ENCODE results near the gene PAK1. TPM values are rescaled to one million over a fixed set of nuclear protein-coding genes. Genes with fewer than 3 reads are reported as not detected.
A peak's percentile ranks its signal among the peaks of the same experiment; 100 is the strongest.

The PAK1 gene
- polyA plus RNA-seq, 3 donors: 128 to 195 (median 134) TPM

DNA sequence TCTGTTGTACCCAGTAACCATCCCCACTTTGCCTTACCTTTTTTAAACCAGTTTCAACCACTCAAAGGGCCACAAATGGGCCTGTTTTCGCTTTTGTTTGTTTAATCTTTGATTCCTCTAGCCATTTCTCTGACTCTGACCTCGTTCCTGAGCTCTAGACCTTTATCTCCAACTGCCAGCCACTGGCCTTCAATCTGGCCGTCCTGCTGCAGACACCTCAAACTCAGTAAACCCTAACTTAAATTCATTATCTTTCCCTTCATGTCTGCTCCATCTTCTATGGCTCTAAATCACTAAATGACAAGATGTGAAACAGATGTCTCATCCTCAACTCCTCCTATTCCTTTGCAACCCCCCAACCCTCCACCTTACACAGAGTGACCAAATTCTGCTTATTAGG lies 171.1 kb downstream of the PAK1 start:
- H3K79me2 ChIP-seq (ENCODE audit: insufficient read depth, low read length): no peaks in the 10 kb centered on the region
- peak overlapping the region in 1 of 7 donors; percentile 13 for H3K27ac Mint-ChIP-seq
- 87% methylated on average over 2 of the region's 3 CpGs for WGBS (ENCODE audit: insufficient coverage)
- DNase-seq: no peak
- no peaks in the 10 kb centered on the region for H3K4me1 ChIP-seq (ENCODE audit: control insufficient read depth in 1 of 2, insufficient read depth in 2 of 2, low read length in 2 of 2)
- no peak overlapping the region for H3K9ac ChIP-seq (ENCODE audit: insufficient read depth, low read length, poor library complexity, severe bottlenecking)
- H3K4me3 Mint-ChIP-seq: no peak overlapping the region
- no peak overlapping the region for H2AFZ ChIP-seq (ENCODE audit: insufficient read depth, low read depth, low read length, poor library complexity, severe bottlenecking)
- H3K27ac ChIP-seq (ENCODE audit: low read depth in 1 of 2, low read length in 2 of 2): no peak overlapping the region
- H3K9me3 Mint-ChIP-seq: peaks cover 0 to 4% (median 0%) of the 10 kb centered on the region in 7 donors
- H3K36me3 Mint-ChIP-seq: no peaks in the 10 kb centered on the region
- intact Hi-C loops (cut with micrococcal nuclease): no loop called here
- no peaks in the 10 kb centered on the region for H3K4me1 Mint-ChIP-seq
- no peak overlapping the region for H3K4me3 ChIP-seq (replicated peaks in 1 of 3; ENCODE audit: low read depth in 2 of 3, low read length in 3 of 3)
- TF ChIP-seq, protein P1, sequence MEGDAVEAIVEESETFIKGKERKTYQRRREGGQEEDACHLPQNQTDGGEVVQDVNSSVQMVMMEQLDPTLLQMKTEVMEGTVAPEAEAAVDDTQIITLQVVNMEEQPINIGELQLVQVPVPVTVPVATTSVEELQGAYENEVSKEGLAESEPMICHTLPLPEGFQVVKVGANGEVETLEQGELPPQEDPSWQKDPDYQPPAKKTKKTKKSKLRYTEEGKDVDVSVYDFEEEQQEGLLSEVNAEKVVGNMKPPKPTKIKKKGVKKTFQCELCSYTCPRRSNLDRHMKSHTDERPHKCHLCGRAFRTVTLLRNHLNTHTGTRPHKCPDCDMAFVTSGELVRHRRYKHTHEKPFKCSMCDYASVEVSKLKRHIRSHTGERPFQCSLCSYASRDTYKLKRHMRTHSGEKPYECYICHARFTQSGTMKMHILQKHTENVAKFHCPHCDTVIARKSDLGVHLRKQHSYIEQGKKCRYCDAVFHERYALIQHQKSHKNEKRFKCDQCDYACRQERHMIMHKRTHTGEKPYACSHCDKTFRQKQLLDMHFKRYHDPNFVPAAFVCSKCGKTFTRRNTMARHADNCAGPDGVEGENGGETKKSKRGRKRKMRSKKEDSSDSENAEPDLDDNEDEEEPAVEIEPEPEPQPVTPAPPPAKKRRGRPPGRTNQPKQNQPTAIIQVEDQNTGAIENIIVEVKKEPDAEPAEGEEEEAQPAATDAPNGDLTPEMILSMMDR (IDR thresholded peaks at IDR 0.05): no peak
- H4K20me1 ChIP-seq (ENCODE audit: insufficient read depth, low read length): no peaks in the 10 kb centered on the region
- no peak overlapping the region for H3K4me2 ChIP-seq (replicated peaks; ENCODE audit: extremely low read depth, low read length, poor library complexity, severe bottlenecking)
- no peaks in the 10 kb centered on the region for H3K27me3 ChIP-seq (ENCODE audit: control insufficient read depth in 2 of 2, insufficient read depth in 2 of 2, low read length in 2 of 2)
- no peaks in the 10 kb centered on the region for H3K9me3 ChIP-seq (replicated peaks in 1 of 2; ENCODE audit: control insufficient read depth in 1 of 2, insufficient read depth in 1 of 2, low read length in 2 of 2)
- H3K27me3 Mint-ChIP-seq (ENCODE audit: low read depth in 3 of 3): peaks cover 0 to 1% (median 0%) of the 10 kb centered on the region in 3 donors
- no peaks in the 10 kb centered on the region for H3K36me3 ChIP-seq (replicated peaks in 1 of 2; ENCODE audit: control insufficient read depth in 1 of 2, insufficient read depth in 2 of 2, low read length in 2 of 2)

DNA sequence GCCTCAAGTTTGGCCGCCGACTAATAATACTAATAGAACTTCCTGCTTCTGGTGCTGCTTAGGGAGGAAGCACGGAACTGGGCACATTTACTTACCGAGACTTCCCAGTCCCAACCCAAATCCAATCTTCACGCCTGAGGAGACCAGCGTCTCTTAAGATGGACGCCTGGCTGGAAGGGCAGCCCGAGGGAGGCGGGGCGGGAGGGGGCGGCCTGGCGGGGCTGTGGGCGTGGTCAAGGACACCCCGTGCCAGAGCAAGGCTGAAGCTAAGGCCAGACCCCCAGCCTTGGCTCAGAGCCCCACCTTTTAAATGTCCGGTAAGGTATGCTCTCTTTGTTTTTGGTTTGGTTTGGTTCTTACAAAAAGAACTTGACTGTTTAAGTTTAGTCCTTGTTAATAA lies 172.4 kb downstream of the PAK1 start, which contains the start of gene GDPD4:
Gene GDPD4, minus strand, starts transcription at position 177 of the 400 bp plus-strand sequence. CDS start 16,549 bp downstream, outside the sequence.
- 98% methylated on average over 12 of the region's 15 CpGs for WGBS (ENCODE audit: insufficient coverage)
- H3K9me3 Mint-ChIP-seq: peaks cover 0 to 4% (median 0%) of the 10 kb centered on the region in 7 donors
- no peaks in the 10 kb centered on the region for H4K20me1 ChIP-seq (ENCODE audit: insufficient read depth, low read length)
- DNase-seq: no peak
- H3K27me3 ChIP-seq (ENCODE audit: control insufficient read depth in 2 of 2, insufficient read depth in 2 of 2, low read length in 2 of 2): no peaks in the 10 kb centered on the region
- H3K27ac Mint-ChIP-seq: no peak within 1 kb of the TSS
- H3K36me3 ChIP-seq (replicated peaks in 1 of 2; ENCODE audit: control insufficient read depth in 1 of 2, insufficient read depth in 2 of 2, low read length in 2 of 2): no peaks in the 10 kb centered on the region
- H3K4me2 ChIP-seq (replicated peaks; ENCODE audit: extremely low read depth, low read length, poor library complexity, severe bottlenecking): no peak within 1 kb of the TSS
- H3K79me2 ChIP-seq (ENCODE audit: insufficient read depth, low read length): no peaks in the 10 kb centered on the region
- intact Hi-C loops (cut with micrococcal nuclease): no loop called here
- no peaks in the 10 kb centered on the region for H3K4me1 Mint-ChIP-seq
- H3K4me1 ChIP-seq (ENCODE audit: control insufficient read depth in 1 of 2, insufficient read depth in 2 of 2, low read length in 2 of 2): no peaks in the 10 kb centered on the region
- H3K36me3 Mint-ChIP-seq: no peaks in the 10 kb centered on the region
- peaks cover 0 to 1% (median 0%) of the 10 kb centered on the region in 3 donors for H3K27me3 Mint-ChIP-seq (ENCODE audit: low read depth in 3 of 3)
- no peak within 1 kb of the TSS for H2AFZ ChIP-seq (ENCODE audit: insufficient read depth, low read depth, low read length, poor library complexity, severe bottlenecking)
- H3K4me3 Mint-ChIP-seq: no peak within 1 kb of the TSS
- H3K9me3 ChIP-seq (replicated peaks in 1 of 2; ENCODE audit: control insufficient read depth in 1 of 2, insufficient read depth in 1 of 2, low read length in 2 of 2): no peaks in the 10 kb centered on the region
- H3K27ac ChIP-seq (ENCODE audit: low read depth in 1 of 2, low read length in 2 of 2): no peak within 1 kb of the TSS
- H3K4me3 ChIP-seq (replicated peaks in 1 of 3; ENCODE audit: low read depth in 2 of 3, low read length in 3 of 3): no peak within 1 kb of the TSS
- TF ChIP-seq, protein P1 (IDR thresholded peaks at IDR 0.05): no peak
- H3K9ac ChIP-seq (ENCODE audit: insufficient read depth, low read length, poor library complexity, severe bottlenecking): no peak within 1 kb of the TSS
